ENCODE data around the gene UST.

- no peak for TF ChIP-seq SP1 (IDR thresholded peaks at IDR 0.05)
- TF ChIP-seq FOXM1 (IDR thresholded peaks at IDR 0.05; ENCODE audit: borderline replicate concordance): no peak
- no peak for TF ChIP-seq BHLHE40 (IDR thresholded peaks at IDR 0.05; ENCODE audit: borderline replicate concordance)
- TF ChIP-seq SUZ12 (IDR thresholded peaks at IDR 0.05): no peak
- no peak for TF ChIP-seq ELF4 (IDR thresholded peaks at IDR 0.05)
- no peak for TF ChIP-seq NFRKB (IDR thresholded peaks at IDR 0.05)
Measured at GRCh38 chr6:148890652-148891404, 144.0 kb downstream of the UST start.
